ENCODE measurements around the gene STX11.
"Not testable (repeated sequence)": the region's sequence is repeated elsewhere in the genome, so short reads cannot be mapped to it uniquely, and the experiment has no call there.

Gene STX11

DNA sequence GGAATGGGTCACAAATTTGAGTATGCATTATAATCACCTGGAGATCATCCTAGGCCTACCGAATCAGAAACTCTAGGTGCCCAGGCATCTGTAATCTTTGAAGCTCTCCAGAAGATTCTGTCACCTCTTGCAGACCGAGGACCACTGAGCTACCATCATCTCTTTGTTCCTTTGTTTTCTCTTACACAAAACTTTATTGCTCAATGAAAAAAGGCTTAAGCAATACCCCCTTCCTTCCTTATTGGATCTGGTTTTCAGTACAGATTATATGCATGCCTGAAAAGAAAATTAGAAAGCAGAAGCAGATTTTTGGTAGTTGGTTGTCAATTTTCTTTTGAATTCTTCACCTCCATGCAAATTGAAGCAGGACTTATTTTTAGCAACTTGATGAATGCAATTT lies 31.3 kb downstream of the STX11 start:
- Histone ChIP-seq H3K27me3 (ENCODE audit: insufficient read depth, low read depth, severe bottlenecking) (no peaks in the 10 kb centered on the region), H3K4me3 (ENCODE audit: low read depth, low read length) (no peak overlapping the region), H3K9me3 (ENCODE audit: severe bottlenecking) (no peaks in the 10 kb centered on the region), H3K36me3 (no peaks in the 10 kb centered on the region), H3K27ac (no peak overlapping the region)
- no peak for TF ChIP-seq CTCF (IDR thresholded peaks at IDR 0.05; ENCODE audit: low read depth, low read length)
- no peak for DNase-seq

GRCh38 chr6:144184186-144184585 lies 33.9 kb downstream of the STX11 start:
- H3K27ac ChIP-seq; DNase-seq; H3K36me3 ChIP-seq; H3K4me3 ChIP-seq (ENCODE audit: low read depth, low read length); H3K27me3 ChIP-seq (ENCODE audit: insufficient read depth, low read depth, severe bottlenecking); H3K9me3 ChIP-seq (ENCODE audit: severe bottlenecking): not testable (repeated sequence)

DNA sequence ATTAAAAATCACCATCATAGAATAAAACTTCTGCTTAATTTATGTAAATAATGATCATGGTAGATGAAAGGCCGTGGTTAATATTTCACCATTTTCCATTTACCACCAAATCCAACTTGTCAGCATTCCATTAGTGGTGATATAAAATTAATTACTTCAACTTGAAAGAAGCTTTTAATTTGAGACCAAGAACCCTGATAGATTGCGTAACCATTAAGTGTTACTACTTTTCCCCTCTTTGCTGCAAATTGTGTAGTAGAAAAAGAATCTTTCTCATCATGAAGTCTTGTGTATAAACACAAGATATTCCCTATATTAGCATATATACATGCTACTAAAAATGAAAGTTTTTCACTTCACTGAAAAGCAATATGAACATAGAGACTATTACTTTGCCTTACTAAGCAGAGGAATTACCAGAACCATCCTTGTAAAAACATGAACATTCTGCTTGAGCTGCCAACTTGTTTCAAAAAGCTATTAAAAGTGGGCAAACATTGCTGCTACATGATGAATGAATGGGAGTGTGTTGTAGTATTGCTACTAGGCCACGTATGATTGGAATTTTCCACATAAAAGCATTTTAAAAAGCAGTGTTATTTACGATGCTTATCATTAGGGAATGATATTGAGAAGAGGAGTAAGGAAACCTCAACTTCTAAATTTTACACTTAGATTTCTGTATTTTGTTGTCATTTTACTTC lies 35.0 kb downstream of the STX11 start:
- Histone ChIP-seq H3K27me3 (ENCODE audit: insufficient read depth, low read depth, severe bottlenecking) (no peaks in the 10 kb centered on the region), H3K27ac (no peak overlapping the region), H3K4me3 (ENCODE audit: low read depth, low read length) (no peak overlapping the region), H3K36me3 (no peaks in the 10 kb centered on the region), H3K9me3 (ENCODE audit: severe bottlenecking) (no peaks in the 10 kb centered on the region)
- no peak for TF ChIP-seq CTCF (IDR thresholded peaks at IDR 0.05; ENCODE audit: low read depth, low read length)
- no peak for DNase-seq

DNA sequence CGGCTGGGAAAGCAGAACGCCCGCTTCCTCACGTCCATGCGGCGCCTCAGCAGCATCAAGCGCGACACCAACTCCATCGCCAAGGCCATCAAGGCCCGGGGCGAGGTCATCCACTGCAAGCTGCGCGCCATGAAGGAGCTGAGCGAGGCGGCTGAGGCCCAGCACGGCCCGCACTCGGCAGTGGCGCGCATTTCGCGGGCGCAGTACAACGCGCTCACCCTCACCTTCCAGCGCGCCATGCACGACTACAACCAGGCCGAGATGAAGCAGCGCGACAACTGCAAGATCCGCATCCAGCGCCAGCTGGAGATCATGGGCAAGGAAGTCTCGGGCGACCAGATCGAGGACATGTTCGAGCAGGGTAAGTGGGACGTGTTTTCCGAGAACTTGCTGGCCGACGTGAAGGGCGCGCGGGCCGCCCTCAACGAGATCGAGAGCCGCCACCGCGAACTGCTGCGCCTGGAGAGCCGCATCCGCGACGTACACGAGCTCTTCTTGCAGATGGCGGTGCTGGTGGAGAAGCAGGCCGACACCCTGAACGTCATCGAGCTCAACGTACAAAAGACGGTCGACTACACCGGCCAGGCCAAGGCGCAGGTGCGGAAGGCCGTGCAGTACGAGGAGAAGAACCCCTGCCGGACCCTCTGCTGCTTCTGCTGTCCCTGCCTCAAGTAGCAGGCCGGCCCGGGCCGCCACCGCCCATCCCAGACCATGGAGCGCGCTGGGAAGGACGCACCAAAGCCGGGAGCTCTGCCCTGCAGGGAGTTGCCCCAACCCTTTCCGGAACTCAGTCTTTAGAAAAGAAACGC lies 36.7 kb downstream of the STX11 start:
- Histone ChIP-seq H3K27ac (no peak overlapping the region), H3K36me3 (no peaks in the 10 kb centered on the region), H3K4me3 (ENCODE audit: low read depth, low read length) (no peak overlapping the region), H3K27me3 (ENCODE audit: insufficient read depth, low read depth, severe bottlenecking) (no peaks in the 10 kb centered on the region), H3K9me3 (ENCODE audit: severe bottlenecking) (no peaks in the 10 kb centered on the region)
- DNase-seq: no peak
- no peak for TF ChIP-seq CTCF (IDR thresholded peaks at IDR 0.05; ENCODE audit: low read depth, low read length)

DNA sequence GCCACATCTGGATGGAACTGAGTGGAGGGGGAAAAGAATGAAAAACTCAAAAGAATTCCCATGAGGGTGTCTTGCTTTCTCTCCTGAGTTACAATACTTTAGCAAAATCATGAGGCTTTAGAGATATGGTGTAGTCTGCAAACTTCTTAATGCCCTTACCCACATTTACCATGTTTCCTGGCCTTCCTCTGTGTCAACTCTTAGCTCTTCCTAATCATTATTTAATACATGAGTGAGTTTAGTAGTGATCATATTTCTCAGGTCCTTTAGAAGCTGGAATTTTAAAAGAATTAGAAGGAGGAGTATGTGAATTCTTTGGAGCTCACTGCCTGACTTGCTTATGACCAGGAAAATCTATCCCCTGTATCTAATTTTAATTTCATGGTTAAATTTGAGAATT lies 39.0 kb downstream of the STX11 start:
- no peak for TF ChIP-seq CTCF (IDR thresholded peaks at IDR 0.05; ENCODE audit: low read depth, low read length)
- H3K4me3 ChIP-seq (ENCODE audit: low read depth, low read length): no peak overlapping the region
- H3K27ac ChIP-seq: no peak overlapping the region

DNA sequence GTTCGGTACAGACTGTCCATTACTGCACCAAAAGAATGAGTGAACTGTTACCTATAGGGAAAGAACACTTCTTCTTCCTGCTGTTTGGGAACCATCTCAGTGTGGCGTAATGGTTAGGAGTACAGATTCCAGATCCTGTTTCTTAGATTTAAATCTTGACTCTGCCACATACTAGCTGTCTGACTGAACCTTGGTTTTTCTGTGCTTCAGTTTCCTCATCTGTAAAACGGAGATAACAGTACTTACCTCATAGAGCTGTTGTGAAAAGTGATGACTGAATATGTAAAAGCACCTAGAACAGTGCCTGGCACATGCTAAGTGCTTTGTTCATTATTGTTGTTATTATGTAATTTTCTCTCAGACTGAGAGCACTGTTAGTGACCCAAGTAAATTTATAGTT lies 39.8 kb downstream of the STX11 start:
- Histone ChIP-seq H3K9me3 (ENCODE audit: severe bottlenecking) (no peaks in the 10 kb centered on the region), H3K4me3 (ENCODE audit: low read depth, low read length) (no peak overlapping the region), H3K27me3 (ENCODE audit: insufficient read depth, low read depth, severe bottlenecking) (no peaks in the 10 kb centered on the region), H3K36me3 (no peaks in the 10 kb centered on the region), H3K27ac (no peak overlapping the region)
- no peak for DNase-seq
- TF ChIP-seq CTCF (IDR thresholded peaks at IDR 0.05; ENCODE audit: low read depth, low read length): no peak

More for the DNA sequence above, 39.0 kb downstream of the STX11 start:
- no peaks in the 10 kb centered on the region for H3K27me3 ChIP-seq (ENCODE audit: insufficient read depth, low read depth, severe bottlenecking)
- no peak for DNase-seq
- H3K9me3 ChIP-seq (ENCODE audit: severe bottlenecking): no peaks in the 10 kb centered on the region
- no peaks in the 10 kb centered on the region for H3K36me3 ChIP-seq
